PC-9 (cell line): ENCODE measurements around the gene MX2. TPM values are rescaled to one million over a fixed set of nuclear protein-coding genes. Genes with fewer than 3 reads are reported as not detected.

Experiments
- BruUV-seq: library from RNA; stranded (reverse); fragments of 400-500 nt; replicated peaks from 2 replicates; lab custom pipeline; 2021; lab: Mats Ljungman, UMichigan
- CTCF ChIA-PET: fragments of 300-600 bp; sonication (Branson Sonifier 250); formaldehyde crosslinking; loops from one replicate; lab custom pipeline; 2022; ENCODE audit warnings: antibody characterized with exemption; lab: Charles Lee
- POLR2A ChIA-PET: fragments of 300-600 bp; sonication (Branson Sonifier 250); formaldehyde crosslinking; loops from one replicate; lab custom pipeline; 2022; ENCODE audit warnings: antibody characterized with exemption; ENCODE audit not compliant: unreplicated experiment; lab: Charles Lee
- DNase-seq, 2 experiments: peaks; one replicate each; pipeline versions ENCODE4 v3.0.0 to v3.0.0-alpha.2; 2015 to 2022; ENCODE audit warnings: mixed read lengths in 1 of 2
- H2AFZ ChIP-seq: fragments of 200-600 bp; sonication (generic); 2 replicates; pipeline ENCODE4 v1.8.1; 2017; ENCODE audit warnings: antibody characterized with exemption
- H3F3A ChIP-seq: fragments of 200-600 bp; sonication (generic); 2 replicates; pipeline ENCODE4 v1.8.1; 2017; ENCODE audit warnings: antibody characterized with exemption, mild to moderate bottlenecking, low read depth; ENCODE audit not compliant: insufficient read depth
- H3K27ac ChIP-seq: fragments of 200-600 bp; sonication (generic); 2 replicates; pipeline ENCODE4 v1.6.1; 2016; ENCODE audit warnings: mixed run types
- H3K27me3 ChIP-seq: fragments of 200-600 bp; sonication (generic); 2 replicates; pipeline ENCODE4 v1.6.1; 2016; ENCODE audit warnings: low read depth, mixed run types; ENCODE audit not compliant: insufficient read depth
- H3K36me3 ChIP-seq: fragments of 200-600 bp; sonication (generic); 2 replicates; pipeline ENCODE4 v1.6.1; 2016; ENCODE audit warnings: low read depth, mixed run types
- H3K4me1 ChIP-seq: fragments of 200-600 bp; sonication (generic); replicated peaks from 2 replicates; pipeline ENCODE4 v1.6.1; 2016; ENCODE audit warnings: mixed run types; ENCODE audit not compliant: insufficient read depth
- H3K4me2 ChIP-seq: fragments of 200-600 bp; sonication (generic); 2 replicates; pipeline ENCODE4 v1.6.1; 2017; ENCODE audit warnings: mixed run types
- H3K4me3 ChIP-seq: fragments of 200-600 bp; sonication (generic); 2 replicates; pipeline ENCODE4 v1.6.1; 2016; ENCODE audit warnings: mixed run types
- H3K79me2 ChIP-seq: fragments of 200-600 bp; sonication (generic); 2 replicates; pipeline ENCODE4 v1.6.1; 2017; ENCODE audit warnings: low read depth, mixed run types
- H3K9me2 ChIP-seq: fragments of 200-600 bp; sonication (generic); 2 replicates; pipeline ENCODE4 v1.8.1; 2017; ENCODE audit warnings: mild to moderate bottlenecking; ENCODE audit not compliant: insufficient read depth
- H3K9me3 ChIP-seq: fragments of 200-600 bp; sonication (generic); 2 replicates; pipeline ENCODE4 v1.8.1; 2016; ENCODE audit warnings: low read depth; ENCODE audit not compliant: insufficient read depth
- H4K20me1 ChIP-seq: fragments of 200-600 bp; sonication (generic); 2 replicates; pipeline ENCODE4 v1.8.1; 2017; ENCODE audit not compliant: insufficient read depth
- CTCF ChIP-seq: fragments of 200-600 bp; sonication (generic); conservative IDR thresholded peaks from 2 replicates; pipeline ENCODE4 v1.6.1; 2017; ENCODE audit warnings: mixed run types, antibody characterized with exemption, mild to moderate bottlenecking, moderate library complexity
- EZH2 ChIP-seq: fragments of 200-600 bp; sonication (generic); IDR thresholded peaks from 2 replicates; pipeline ENCODE4 v1.8.0; 2017; ENCODE audit warnings: antibody characterized with exemption, low read depth
- intact Hi-C: fragments of 100-400 bp; cut with micrococcal nuclease; formaldehyde crosslinking; loops from one replicate; pipeline ENCODE4 v1.10.0; 2022; ENCODE audit not compliant: unreplicated experiment
- total RNA-seq: library from RNA; stranded (reverse); gene quantifications from 2 replicates; pipeline ENCODE4 v1.2.3, GENCODE V29; 2021

The MX2 gene
- total RNA-seq, 1 experiment from 2014 or later = 2.5 TPM

DNA sequence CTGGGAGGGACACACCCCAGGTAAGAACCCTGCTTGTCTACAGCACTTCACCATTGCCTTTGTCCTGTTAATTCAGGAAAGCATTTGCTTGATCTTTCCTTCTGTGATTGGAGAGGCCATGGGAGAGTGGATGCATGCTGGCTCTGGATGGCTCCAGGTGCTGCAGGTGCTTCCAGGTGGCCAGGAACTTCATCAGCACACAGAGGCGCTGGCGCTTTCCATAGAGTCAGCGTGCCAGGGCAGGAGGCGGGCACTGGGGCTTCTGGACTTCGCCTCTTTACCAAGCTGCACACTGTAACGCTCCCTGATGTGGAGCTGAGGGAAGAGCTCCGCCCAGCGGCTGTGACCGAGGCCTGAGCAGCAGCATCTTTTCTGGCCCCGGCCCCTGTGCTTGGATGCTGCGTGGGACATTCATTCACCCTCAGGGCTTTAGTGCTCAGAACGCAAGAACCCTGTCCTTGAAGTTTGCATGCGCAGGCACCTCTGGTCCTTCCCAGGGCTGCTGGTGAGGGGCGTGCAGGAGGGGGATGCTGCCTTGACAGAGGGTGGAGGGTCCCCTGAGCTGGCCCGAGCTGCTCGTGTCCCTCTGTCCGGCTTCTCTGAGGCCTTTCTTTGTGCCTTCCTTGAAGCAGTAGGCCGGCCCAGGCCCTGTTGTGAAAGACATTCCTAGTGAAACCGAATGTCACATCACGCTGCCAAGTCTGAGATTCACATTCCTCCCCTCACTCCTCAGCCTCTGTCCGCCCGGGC is 1.6 kb upstream of the MX2 start:
- intact Hi-C loops = no loop called here
- no peaks in the 10 kb centered on the region for H4K20me1 ChIP-seq
- H3F3A ChIP-seq = peaks cover 3% of the 10 kb centered on the region; the same call in 1 of the 2 replicates
- no peaks in the 10 kb centered on the region for H3K9me3 ChIP-seq
- H3K27ac ChIP-seq = no peak overlapping the region
- H3K27me3 ChIP-seq = no peaks in the 10 kb centered on the region
- H3K79me2 ChIP-seq = no peaks in the 10 kb centered on the region
- no peak overlapping the region for H2AFZ ChIP-seq
- no peak overlapping the region for H3K4me2 ChIP-seq
- CTCF ChIA-PET = no interaction called here
- peaks cover 9% of the 10 kb centered on the region; the same call in 1 of the 2 replicates for H3K4me1 ChIP-seq
- POLR2A ChIA-PET = no interaction called here
- BruUV-seq = no TSS peak
- H3K9me2 ChIP-seq = no peaks in the 10 kb centered on the region
- TF ChIP-seq EZH2 (no peak), CTCF (no peak)
- DNase-seq = no peak
- no peak overlapping the region for H3K4me3 ChIP-seq
- H3K36me3 ChIP-seq = no peaks in the 10 kb centered on the region

GRCh38 chr21:41361053-41361785 is 608 bp upstream of the MX2 start:
- Histone ChIP-seq H4K20me1 (no peaks in the 10 kb centered on the region), H3K4me3 (peak overlapping the region; percentile 22; the same call in 1 of the 2 replicates), H3K27me3 (no peaks in the 10 kb centered on the region), H3K36me3 (no peaks in the 10 kb centered on the region), H3K4me1 (peaks cover 12% of the 10 kb centered on the region), H3K27ac (no peak overlapping the region), H3K79me2 (no peaks in the 10 kb centered on the region), H3F3A (peaks cover 7% of the 10 kb centered on the region; the same call in 1 of the 2 replicates), H2AFZ (no peak overlapping the region), H3K4me2 (peak overlapping the region; percentile 58), H3K9me3 (no peaks in the 10 kb centered on the region), H3K9me2 (no peaks in the 10 kb centered on the region)
- TF ChIP-seq EZH2 = no peak
- CTCF ChIA-PET = no interaction called here
- DNase-seq = no peak
- BruUV-seq = no TSS peak
- intact Hi-C loops = no loop called here
- POLR2A ChIA-PET = interaction anchor here (0.6 kb wide), 1 partner anchor 13 kb away, joined by 3 read pairs; no protein-coding TSS in a partner anchor

DNA sequence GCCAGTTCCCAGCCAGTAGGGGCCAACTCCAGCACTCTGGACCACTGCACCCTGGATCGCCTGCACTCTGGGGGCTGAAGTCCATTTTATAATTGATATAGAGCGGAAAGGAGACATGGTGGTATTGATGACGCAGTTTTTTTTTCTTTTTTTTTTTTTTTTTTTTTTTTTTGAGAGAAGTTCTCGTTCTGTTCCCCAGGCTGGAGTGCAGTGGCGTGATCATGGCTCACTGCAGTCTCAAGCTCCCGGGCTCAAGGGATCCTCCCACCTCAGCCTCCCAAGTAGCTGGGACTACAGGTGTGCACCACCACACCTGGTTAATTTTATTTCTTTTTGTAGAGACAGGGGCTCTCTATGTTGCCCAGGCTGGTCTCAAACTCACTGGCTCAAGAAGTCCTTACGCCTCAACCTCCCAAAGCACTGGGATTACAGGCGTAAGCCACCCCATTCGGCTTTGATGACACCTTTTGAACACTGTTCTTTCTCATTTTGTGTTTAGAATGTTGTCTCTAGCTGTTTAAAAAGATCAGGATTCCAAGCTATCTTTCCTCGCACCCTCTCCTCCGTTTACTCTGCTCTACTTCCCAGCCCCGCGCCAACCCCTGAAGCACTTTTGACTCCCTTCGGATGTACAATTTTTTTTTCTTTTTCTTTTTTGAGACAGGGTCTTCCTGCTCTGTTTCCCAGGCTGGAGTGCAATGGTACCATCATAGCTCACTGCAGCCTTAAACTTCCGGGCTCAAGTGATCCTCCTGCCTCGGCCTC is 960 bp downstream of the MX2 start:
- peaks cover 16% of the 10 kb centered on the region; the same call in 1 of the 2 replicates for H3F3A ChIP-seq
- no peaks in the 10 kb centered on the region for H3K9me3 ChIP-seq
- POLR2A ChIA-PET = no interaction called here
- CTCF ChIA-PET = no interaction called here
- no peak overlapping the region; the same call in 1 of the 2 replicates for H2AFZ ChIP-seq
- peaks cover 26% of the 10 kb centered on the region for H3K4me1 ChIP-seq
- H3K9me2 ChIP-seq = no peaks in the 10 kb centered on the region
- no peak for TF ChIP-seq CTCF
- no peak for TF ChIP-seq EZH2
- H4K20me1 ChIP-seq = no peaks in the 10 kb centered on the region
- peak overlapping the region; percentile 58 for H3K4me2 ChIP-seq
- H3K36me3 ChIP-seq = no peaks in the 10 kb centered on the region
- H3K27me3 ChIP-seq = no peaks in the 10 kb centered on the region
- intact Hi-C loops = no loop called here
- DNase-seq = no peak
- no TSS peak for BruUV-seq
- no peak overlapping the region for H3K27ac ChIP-seq
- no peaks in the 10 kb centered on the region for H3K79me2 ChIP-seq
- no peak overlapping the region for H3K4me3 ChIP-seq
